ENCODE data around the gene DUSP15.

The DUSP15 gene

GRCh38 chr20:31859266-31859997, 10.9 kb downstream of the DUSP15 start:
- no peak for DNase-seq

- DNase-seq = no peak
These were observed 11.6 kb downstream of the DUSP15 start for GRCh38 chr20:31858760-31859083.

- DNase-seq = no peak
These were observed 12.2 kb downstream of the DUSP15 start for GRCh38 chr20:31857861-31858759.

GRCh38 chr20:31856516-31856915, 13.8 kb downstream of the DUSP15 start:
- DNase-seq = no peak

GRCh38 chr20:31853481-31853880, 16.8 kb downstream of the DUSP15 start:
- DNase-seq = no peak

GRCh38 chr20:31851240-31851955, 18.9 kb downstream of the DUSP15 start:
- DNase-seq = no peak

- DNase-seq = no peak
These were observed 20.9 kb downstream of the DUSP15 start for GRCh38 chr20:31849306-31849930.

- no peak for DNase-seq
These were observed 22.0 kb downstream of the DUSP15 start for GRCh38 chr20:31848088-31848999.

GRCh38 chr20:31846793-31847138, 23.6 kb downstream of the DUSP15 start:
- DNase-seq = no peak

- no peak for DNase-seq
These were observed 24.9 kb downstream of the DUSP15 start, which contains the start of gene FOXS1 for GRCh38 chr20:31845300-31845863. Gene FOXS1 (minus strand): TSS chr20:31845604. CDS start chr20:31845542, 62 bp downstream.

- no peak for DNase-seq
These were observed 25.5 kb downstream of the DUSP15 start for GRCh38 chr20:31844737-31845299.

- no peak for DNase-seq
These were observed 26.4 kb downstream of the DUSP15 start for GRCh38 chr20:31843881-31844280.

GRCh38 chr20:31843288-31843687, 27.0 kb downstream of the DUSP15 start:
- no peak for DNase-seq

- no peak for DNase-seq
These were observed 27.7 kb downstream of the DUSP15 start for GRCh38 chr20:31842471-31843157.

- DNase-seq = no peak
These were observed 28.4 kb downstream of the DUSP15 start for GRCh38 chr20:31841928-31842327.

GRCh38 chr20:31840906-31841816, 29.2 kb downstream of the DUSP15 start:
- DNase-seq = no peak

- DNase-seq = no peak
These were observed 30.4 kb downstream of the DUSP15 start for GRCh38 chr20:31839782-31840487.

- DNase-seq = no peak
These were observed 31.6 kb downstream of the DUSP15 start for GRCh38 chr20:31838646-31839292.

All from activated CD4-positive, alpha-beta T cell treated with anti-CD3 and anti-CD28 coated beads, Interleukin-2, amount 50 U/mL, for 1 hour (primary cell).